ACHN (cell line): ENCODE measurements around the gene GRHL3.

ENCODE experiments used
- DNase-seq: peaks from one replicate; pipeline ENCODE4 v3.0.0-alpha.2; 2015
- in situ Hi-C: cut with HindIII; loops from 2 replicates; pipeline ENCODE4 v1.10.0; 2017; ENCODE audit warnings: low sequenced_read_pairs, low pct_ligation_motif_present, low pct_unique_long_range_greater_than_20kb

GRHL3 gene

GRCh38 chr1:24290933-24291487 lies 28.1 kb upstream of the GRHL3 start:
- DNase-seq, result no peak
- in situ Hi-C loops, result no loop called here

- DNase-seq, result no peak
- in situ Hi-C loops, result no loop called here
Measured at GRCh38 chr1:24292103-24292502, 27.1 kb upstream of the GRHL3 start.

DNA sequence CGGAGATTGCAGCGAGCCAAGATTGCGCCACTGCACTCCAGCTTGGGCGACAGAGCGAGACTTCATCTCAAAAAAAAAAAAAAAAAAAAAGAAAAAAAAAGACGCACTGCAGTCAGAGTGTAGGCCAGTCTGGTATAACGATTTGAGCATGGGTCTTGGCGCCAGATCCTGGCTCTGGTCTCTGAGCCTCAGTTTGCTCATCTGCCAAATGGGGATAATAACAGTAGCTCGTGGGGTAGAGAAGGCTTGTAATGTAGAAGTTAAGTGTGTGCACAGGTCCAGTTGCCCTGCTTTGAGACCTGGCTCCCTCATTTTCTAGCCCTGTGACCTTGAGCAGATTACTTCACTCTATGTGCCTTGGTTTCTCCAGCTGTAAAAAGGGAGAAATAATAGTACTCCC lies 26.3 kb upstream of the GRHL3 start:
- in situ Hi-C loops, result no loop called here
- DNase-seq, result no peak

DNA sequence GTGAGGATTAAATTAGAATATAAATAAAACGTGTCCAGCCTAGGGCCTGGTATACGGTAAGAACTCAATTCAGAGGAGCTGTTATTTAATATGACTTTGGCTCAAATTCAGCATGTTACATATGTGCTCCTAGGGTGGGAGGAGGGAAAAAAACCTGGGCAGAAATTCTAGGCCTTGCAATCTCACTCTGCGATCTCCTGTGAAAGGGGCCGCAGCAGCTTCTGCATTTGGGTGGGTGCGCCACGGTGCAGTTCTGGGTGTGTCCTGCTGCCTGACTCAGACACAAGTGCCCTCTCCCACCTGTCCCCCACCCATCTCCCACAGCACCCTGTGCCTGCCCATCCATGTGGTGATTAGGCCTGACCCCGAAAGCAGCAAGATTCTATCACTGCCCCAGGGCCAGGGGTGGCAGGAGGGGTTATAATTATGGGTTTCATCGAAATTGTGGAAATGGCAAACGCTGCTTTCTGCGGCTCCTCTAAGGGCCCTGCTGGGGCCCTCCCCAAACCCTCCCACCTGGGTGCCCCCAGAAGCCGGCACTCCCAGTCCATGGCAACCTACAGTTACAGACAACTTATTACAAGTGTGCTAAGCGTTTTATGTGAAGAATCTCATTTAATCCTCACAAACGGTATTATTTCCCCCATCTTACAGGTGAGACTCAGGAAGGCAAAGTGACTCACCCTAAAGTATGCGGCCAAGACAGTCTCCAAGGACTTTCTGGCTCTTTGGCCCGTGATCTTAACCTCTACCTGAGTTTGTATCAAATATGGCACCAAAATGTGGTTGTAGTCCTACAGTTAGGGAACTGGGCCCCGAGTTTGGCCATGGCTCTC lies 25.5 kb upstream of the GRHL3 start:
- in situ Hi-C loops, result no loop called here
- no peak for DNase-seq

DNA sequence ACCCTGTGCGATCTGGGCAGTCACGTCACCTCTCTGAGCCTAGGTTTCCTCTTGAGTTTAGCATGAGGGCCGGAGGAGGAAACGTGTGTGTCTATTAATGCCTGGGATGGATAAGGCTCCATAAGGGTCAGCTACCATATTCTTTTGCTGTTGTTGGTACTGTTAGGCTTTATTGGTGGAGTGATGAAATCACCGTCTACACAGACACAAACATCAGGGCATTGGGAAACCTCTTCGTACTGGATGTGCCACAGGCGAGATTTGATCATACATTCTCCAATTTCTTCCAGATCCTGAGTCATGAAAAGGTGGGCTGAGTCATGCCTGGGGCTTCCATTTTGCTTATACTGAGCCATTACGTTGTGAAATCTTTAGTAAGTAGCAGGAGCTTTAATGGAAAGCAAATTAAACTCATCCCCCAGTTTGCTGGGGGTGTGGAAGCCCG lies 24.9 kb upstream of the GRHL3 start:
- in situ Hi-C loops, result no loop called here
- DNase-seq, result no peak

DNA sequence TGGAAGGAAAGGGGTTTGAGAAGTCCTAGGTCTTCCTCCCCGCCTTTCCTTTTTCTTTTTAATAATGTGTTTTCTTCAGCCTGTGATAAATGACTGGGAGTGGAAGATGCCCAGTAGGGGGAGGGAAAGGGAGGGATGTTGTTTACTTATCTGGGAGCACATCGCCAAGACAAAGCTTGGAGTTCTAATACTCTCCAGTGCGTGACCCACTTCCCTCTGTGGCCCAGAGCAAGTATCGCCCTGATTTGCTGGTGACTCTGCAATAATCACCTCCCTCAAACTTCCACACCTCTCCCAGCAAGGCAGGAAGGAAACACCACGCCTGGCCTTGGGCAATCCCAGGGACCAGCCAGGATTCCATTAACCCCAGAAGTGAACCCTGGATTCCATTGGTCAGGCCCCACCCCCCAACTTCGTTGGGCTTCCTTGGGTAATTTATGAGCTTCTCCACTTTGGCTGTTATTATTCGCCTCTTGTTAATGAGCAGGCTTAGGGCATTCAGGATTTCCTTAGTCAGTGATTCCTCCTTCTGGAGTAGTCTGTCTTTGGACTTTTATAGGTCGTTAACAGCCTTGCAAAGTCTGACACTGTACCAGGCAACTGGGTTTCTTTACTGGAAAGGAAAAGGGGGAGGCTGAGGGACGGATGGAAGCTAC lies 24.3 kb upstream of the GRHL3 start:
- in situ Hi-C loops, result no loop called here
- no peak for DNase-seq

DNA sequence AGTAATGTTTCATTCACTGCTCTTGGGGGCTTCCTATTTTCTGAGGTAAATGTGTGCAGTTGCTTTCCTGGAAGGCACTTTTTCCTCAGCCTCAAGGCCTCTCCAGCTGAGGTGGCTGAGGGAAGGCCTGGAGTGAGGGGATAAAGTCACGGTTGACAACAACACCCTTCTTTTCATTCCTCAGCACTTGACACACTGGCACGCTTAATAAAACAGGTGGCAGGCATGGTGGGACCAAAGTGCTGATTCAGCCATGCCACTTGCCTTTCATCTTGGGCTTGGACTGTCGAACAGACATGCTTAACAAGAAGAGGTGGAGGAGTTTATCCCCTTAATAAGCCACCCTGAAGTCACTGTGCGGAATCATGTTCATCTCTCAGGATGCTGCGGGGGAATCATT lies 23.6 kb upstream of the GRHL3 start:
- in situ Hi-C loops, result no loop called here
- DNase-seq, result no peak

DNA sequence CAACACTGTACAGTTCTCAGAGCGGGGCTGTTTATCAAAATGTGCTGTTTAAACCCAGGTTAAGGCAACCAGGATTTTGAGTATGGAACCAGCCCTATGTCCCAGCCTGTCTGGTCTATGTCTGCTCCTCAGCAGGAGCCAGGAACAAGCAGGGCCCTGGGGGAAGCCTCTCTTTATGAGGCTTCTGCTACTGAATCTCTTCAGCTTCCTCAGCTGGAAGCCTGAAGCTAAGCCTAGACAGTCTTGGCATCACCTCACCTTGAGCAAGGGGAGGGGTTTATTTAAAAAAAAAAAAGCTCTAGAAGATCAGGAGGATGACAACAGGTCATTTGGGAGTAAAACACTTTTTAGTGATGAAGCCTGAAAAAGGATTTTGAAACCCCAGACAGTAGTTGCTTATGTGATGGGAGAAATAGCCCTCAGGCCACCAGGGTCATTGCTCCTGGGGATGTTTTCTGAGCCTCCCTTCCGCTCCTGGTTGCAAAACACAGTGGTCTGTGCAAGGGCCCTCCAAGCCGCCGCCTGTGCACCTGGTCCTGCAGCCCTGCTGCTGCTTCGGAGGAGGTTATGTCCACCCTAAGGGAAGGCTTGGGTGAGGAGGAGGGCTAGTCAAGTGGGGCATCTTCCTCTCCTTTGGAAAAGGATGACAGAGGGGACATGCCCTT lies 21.8 kb upstream of the GRHL3 start:
- in situ Hi-C loops, result no loop called here
- no peak for DNase-seq

DNA sequence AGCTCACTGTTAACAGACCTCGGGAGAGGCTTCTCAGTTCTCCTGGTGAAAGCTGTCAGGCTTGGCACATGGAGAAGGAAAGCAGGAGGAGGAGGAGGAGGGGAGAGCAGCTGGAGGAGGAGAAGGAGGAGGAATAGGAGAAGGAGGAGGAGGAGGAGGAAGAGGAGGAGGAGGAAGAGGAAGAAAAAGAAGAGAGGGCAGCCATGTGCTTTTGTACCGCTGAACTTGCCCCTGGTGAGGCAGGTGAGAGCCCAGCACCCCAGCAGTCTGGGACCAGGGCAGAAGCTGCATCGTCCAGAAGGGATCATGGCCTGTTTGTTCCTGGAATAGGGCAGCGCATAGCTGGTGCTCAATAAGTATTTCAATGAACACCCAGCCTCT lies 21.3 kb upstream of the GRHL3 start:
- no peak for DNase-seq
- in situ Hi-C loops, result no loop called here

- no peak for DNase-seq
- in situ Hi-C loops, result no loop called here
Measured at GRCh38 chr1:24298606-24299005, 20.6 kb upstream of the GRHL3 start.

DNA sequence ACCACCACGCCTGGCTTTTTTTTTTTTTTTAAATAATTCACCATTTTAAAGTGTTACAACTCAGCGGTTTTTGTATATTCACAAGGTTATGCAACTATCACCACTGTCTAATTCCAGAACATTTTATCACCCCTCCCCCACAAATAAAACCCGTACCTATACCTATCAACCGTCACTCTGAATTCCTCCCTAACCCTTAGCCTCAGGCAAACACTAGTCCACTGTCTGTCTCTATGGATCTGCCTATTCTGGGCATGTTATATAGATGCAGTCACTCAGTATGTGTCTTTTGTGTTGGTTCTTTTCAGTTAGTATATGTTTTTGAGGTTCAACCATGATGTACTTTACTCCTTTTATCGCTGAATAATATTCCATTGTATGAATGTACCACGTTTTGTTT lies 19.3 kb upstream of the GRHL3 start:
- no peak for DNase-seq
- in situ Hi-C loops, result no loop called here

GRCh38 chr1:24300971-24301784 lies 18.0 kb upstream of the GRHL3 start:
- in situ Hi-C loops, result no loop called here
- no peak for DNase-seq

DNA sequence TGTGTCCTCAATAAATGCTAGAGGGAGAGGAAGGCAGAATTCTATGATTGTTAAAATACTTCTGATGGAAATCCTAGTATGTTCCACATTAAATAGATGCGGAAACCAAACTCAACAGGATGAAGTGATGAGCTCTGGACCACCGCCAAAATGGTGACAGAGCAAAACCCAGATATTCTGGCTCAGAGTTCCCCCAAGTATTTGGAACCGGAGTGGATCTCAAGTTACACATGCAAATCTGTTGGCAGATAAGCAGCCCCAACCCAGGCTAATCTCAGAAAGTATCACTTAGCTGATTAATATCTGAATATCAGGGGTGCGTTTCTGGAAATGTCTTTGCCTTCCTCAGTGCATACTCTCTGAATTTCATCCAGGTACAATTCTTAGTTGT lies 17.4 kb upstream of the GRHL3 start:
- in situ Hi-C loops, result no loop called here
- no peak for DNase-seq

- in situ Hi-C loops, result no loop called here
- DNase-seq, result no peak
Measured at GRCh38 chr1:24302209-24302611, 16.9 kb upstream of the GRHL3 start.

DNA sequence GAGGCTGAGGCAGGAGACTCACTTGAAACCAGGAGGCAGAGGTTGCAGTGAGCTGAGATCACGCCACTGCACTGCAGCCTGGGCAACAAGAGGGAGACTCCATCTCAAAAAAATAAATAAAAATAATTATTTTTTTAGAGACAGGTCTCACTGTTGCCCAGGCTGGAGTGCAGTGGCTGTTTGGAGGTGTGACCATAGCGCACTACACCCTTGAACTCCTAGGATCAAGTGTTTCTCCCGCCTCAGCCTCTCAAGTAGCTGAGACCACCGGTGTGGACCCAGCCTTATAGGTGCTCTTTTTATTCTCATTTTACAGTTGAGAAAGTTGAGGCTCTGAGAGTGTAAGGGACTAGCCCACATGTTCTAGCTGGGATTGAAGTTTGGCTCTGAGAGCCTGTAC lies 15.6 kb upstream of the GRHL3 start:
- DNase-seq, result no peak
- in situ Hi-C loops, result no loop called here

GRCh38 chr1:24304763-24305162 lies 14.4 kb upstream of the GRHL3 start:
- in situ Hi-C loops, result no loop called here
- DNase-seq, result no peak

DNA sequence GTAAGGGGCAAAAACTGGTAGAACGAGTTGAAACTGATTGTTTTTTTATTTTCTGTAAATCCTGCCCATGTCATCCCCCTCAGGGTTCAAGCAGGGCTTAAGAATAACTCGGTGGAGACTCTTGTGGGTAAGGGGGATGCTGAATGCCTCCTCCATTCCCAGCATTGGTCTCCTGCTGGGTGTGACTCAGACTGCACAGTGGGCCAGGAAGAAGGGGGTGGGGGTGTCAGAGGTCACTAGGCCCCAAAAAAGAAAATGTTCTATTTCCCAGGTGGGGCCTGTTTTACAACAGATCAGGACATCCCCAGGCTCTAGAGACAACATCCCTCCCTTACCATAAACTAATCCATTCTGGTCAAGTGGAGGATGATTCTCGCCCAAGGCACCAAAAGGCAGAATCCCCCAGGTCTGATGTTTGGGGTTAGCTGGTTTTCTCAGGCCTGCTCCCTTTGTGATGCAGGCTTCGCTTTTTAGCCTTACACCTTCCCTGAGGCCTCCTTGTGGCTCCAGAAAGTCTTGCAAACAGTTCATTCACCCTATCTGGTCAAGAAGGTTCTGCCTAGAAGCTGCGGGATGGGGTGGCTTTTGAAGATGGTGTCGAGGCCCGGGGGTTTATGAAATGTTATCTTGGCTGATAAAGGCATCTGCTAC lies 10.7 kb upstream of the GRHL3 start:
- in situ Hi-C loops, result no loop called here
- DNase-seq, result peak; percentile 25

DNA sequence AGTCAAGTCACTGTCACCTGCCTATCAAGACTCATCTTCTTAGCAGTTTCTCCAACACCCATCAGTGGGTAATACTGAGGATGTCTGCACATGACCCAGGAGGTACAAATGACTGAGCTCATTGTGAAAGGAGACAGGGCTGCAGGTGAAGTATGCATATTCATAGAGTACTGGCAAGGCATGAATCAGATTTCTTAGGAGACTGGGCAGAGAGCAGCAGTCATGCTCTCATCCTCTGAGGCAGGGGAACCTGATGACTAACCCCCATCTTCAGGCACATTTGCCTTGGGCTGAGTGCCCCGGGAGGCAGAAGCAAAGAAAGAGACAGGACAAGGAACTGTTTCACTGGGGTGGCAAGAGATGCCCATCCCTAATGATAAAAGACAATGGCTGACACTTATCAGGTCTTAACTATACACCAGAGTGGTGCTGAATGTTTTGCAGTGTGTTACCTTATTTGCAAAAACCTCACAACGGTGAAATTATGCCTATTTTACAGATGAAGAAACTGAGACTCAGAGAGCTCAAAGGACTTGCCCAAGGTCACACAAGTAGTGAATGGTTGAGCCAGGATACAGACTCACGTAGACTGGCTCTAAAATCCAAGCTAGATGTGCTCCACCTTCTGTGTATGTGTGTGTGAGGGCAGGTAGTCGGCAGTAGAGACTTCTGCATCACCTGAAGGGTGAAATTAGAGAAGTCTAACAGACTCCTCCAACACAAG lies 9.2 kb upstream of the GRHL3 start:
- in situ Hi-C loops, result no loop called here
- no peak for DNase-seq
